Endodermal cell (in vitro differentiated cells): ENCODE results near the gene RGL1. TPM values are rescaled to one million over a fixed set of nuclear protein-coding genes. Genes with fewer than 3 reads are reported as not detected.
A peak's percentile ranks its signal among the peaks of the same experiment; 100 is the strongest.
"Not testable (repeated sequence)": the region's sequence is repeated elsewhere in the genome, so short reads cannot be mapped to it uniquely, and the experiment has no call there.

Source experiments
- DNase-seq: peaks from one replicate; pipeline ENCODE4 v3.0.0-alpha.2; 2017
- H3K27ac ChIP-seq: 2 replicates; pipeline ENCODE4 v1.5.1; 2013; ENCODE audit warnings: mild to moderate bottlenecking, low read depth, low read length, moderate library complexity
- H3K27me3 ChIP-seq: 2 replicates; pipeline ENCODE4 v1.6.1; 2013; ENCODE audit warnings: mild to moderate bottlenecking, low read length, moderate library complexity; ENCODE audit not compliant: insufficient read depth, control insufficient read depth, poor library complexity, severe bottlenecking
- H3K36me3 ChIP-seq: 2 replicates; pipeline ENCODE4 v1.7.0; 2013; ENCODE audit warnings: mild to moderate bottlenecking, low read length, moderate library complexity; ENCODE audit not compliant: control insufficient read depth, insufficient read depth
- H3K4me1 ChIP-seq: one replicate; pipeline ENCODE4 v1.7.0; 2013; ENCODE audit warnings: low read length; ENCODE audit not compliant: control insufficient read depth, insufficient read depth
- H3K4me3 ChIP-seq: 2 replicates; pipeline ENCODE4 v1.5.1; 2013; ENCODE audit warnings: mild to moderate bottlenecking, low read length, moderate library complexity
- H3K9ac ChIP-seq: 2 replicates; pipeline ENCODE4 v1.6.1; 2013; ENCODE audit warnings: mild to moderate bottlenecking, low read length, moderate library complexity; ENCODE audit not compliant: poor library complexity, severe bottlenecking; ENCODE audit errors: extremely low read depth
- H3K9me3 ChIP-seq: 2 replicates; pipeline ENCODE4 v1.6.1; 2013; ENCODE audit warnings: mild to moderate bottlenecking, low read length, moderate library complexity; ENCODE audit not compliant: control insufficient read depth
- H3K27ac Mint-ChIP-seq: 2 replicates; pipeline ENCODE4 v1.8.0; 2020; ENCODE audit warnings: mixed read lengths
- H3K27me3 Mint-ChIP-seq: 2 replicates; pipeline ENCODE4 v1.8.0; 2021; ENCODE audit warnings: mild to moderate bottlenecking, mixed read lengths; ENCODE audit not compliant: insufficient read depth
- H3K36me3 Mint-ChIP-seq: 2 replicates; pipeline ENCODE4 v1.8.0; 2020; ENCODE audit warnings: low read depth, mixed read lengths
- H3K4me1 Mint-ChIP-seq: 2 replicates; pipeline ENCODE4 v1.8.0; 2020; ENCODE audit warnings: mixed read lengths
- H3K4me3 Mint-ChIP-seq: 2 replicates; pipeline ENCODE4 v1.8.0; 2020; ENCODE audit warnings: mild to moderate bottlenecking, moderate library complexity, mixed read lengths
- H3K9me3 Mint-ChIP-seq: 2 replicates; pipeline ENCODE4 v1.8.0; 2020; ENCODE audit warnings: mild to moderate bottlenecking, mixed read lengths
- CTCF ChIP-seq: fragments of 200-600 bp; sonication (generic); conservative IDR thresholded peaks from 2 replicates; pipeline ENCODE4 v1.5.0; 2021; ENCODE audit warnings: antibody characterized with exemption, mild to moderate bottlenecking
- WGBS, 2 experiments: methylation state at CpG; one replicate each; pipeline versions ENCODE4 v1.1.5 to v1.1.7; 2013; ENCODE audit warnings: missing lambda C conversion rate in 2 of 2, mixed read lengths in 1 of 2; ENCODE audit not compliant: insufficient coverage in 1 of 2, insufficient read length in 1 of 2; 5-methylcytosine and 5-hydroxymethylcytosine counted together
- total RNA-seq, 2 donors: library from RNA; stranded (reverse); fragmentation: NEBNext Ultra II Directional in 1 of 2; extraction: Animal tissue kit (Norgen Biotek cat#: 25700) in 1 of 2; gene quantifications; 2 replicates in 1 of 2; 3 replicates in 1 of 2; pipeline ENCODE4 v1.2.1, GENCODE V29; 2021

RGL1 gene
- total RNA-seq, 2 donors from 2014 or later: 0.15 to 2.6 TPM

- H3K9me3 ChIP-seq: peaks cover 14% of the 10 kb centered on the region
- no peak for TF ChIP-seq CTCF
- WGBS, 2 experiments: 75 to 76% methylated on average over 3 of the region's 3 CpGs
- H3K9ac ChIP-seq: no peak overlapping the region
- no peaks in the 10 kb centered on the region for H3K36me3 Mint-ChIP-seq
- peaks cover 13% of the 10 kb centered on the region for H3K4me1 Mint-ChIP-seq
- H3K36me3 ChIP-seq: no peaks in the 10 kb centered on the region
- no peak overlapping the region for H3K4me3 ChIP-seq
- peak overlapping the region; percentile 5 for H3K27ac Mint-ChIP-seq
- peaks cover 2% of the 10 kb centered on the region for H3K4me1 ChIP-seq
- no peak overlapping the region for H3K4me3 Mint-ChIP-seq
- peaks cover 6% of the 10 kb centered on the region for H3K27me3 Mint-ChIP-seq
- H3K27me3 ChIP-seq: peaks cover 7% of the 10 kb centered on the region
- DNase-seq: no peak
- no peak overlapping the region for H3K27ac ChIP-seq
- H3K9me3 Mint-ChIP-seq: peaks cover 31% of the 10 kb centered on the region
Measured at GRCh38 chr1:183758913-183759312, 46.0 kb upstream of the RGL1 start.

GRCh38 chr1:183760661-183761060 is 44.3 kb upstream of the RGL1 start:
- H3K4me1 ChIP-seq: peaks cover 2% of the 10 kb centered on the region
- H3K9ac ChIP-seq: no peak overlapping the region
- H3K36me3 ChIP-seq: no peaks in the 10 kb centered on the region
- peaks cover 31% of the 10 kb centered on the region for H3K9me3 ChIP-seq
- Mint-ChIP-seq H3K4me1 (peaks cover 13% of the 10 kb centered on the region), H3K4me3 (no peak overlapping the region), H3K27me3 (peaks cover 6% of the 10 kb centered on the region), H3K9me3 (peaks cover 44% of the 10 kb centered on the region), H3K36me3 (peaks cover 2% of the 10 kb centered on the region), H3K27ac (no peak overlapping the region)
- no peak for DNase-seq
- peaks cover 7% of the 10 kb centered on the region for H3K27me3 ChIP-seq
- H3K4me3 ChIP-seq: no peak overlapping the region
- no peak for TF ChIP-seq CTCF
- 54 to 76% methylated on average over 2 of the region's 2 CpGs for WGBS, 2 experiments
- no peak overlapping the region for H3K27ac ChIP-seq

- Mint-ChIP-seq H3K9me3 (peaks cover 44% of the 10 kb centered on the region), H3K4me1 (peaks cover 13% of the 10 kb centered on the region), H3K27me3 (peaks cover 6% of the 10 kb centered on the region), H3K4me3 (no peak overlapping the region), H3K27ac (no peak overlapping the region), H3K36me3 (peaks cover 2% of the 10 kb centered on the region)
- no peaks in the 10 kb centered on the region for H3K36me3 ChIP-seq
- peaks cover 31% of the 10 kb centered on the region for H3K9me3 ChIP-seq
- H3K4me1 ChIP-seq: peaks cover 2% of the 10 kb centered on the region
- no peak for TF ChIP-seq CTCF
- DNase-seq: no peak
- WGBS, 2 experiments: 100% methylated on average over 1 of the region's 1 CpG; no CpG with 5 or more reads in 1 of the 2 experiments
- H3K27me3 ChIP-seq: peaks cover 7% of the 10 kb centered on the region
- no peak overlapping the region for H3K4me3 ChIP-seq
- H3K9ac ChIP-seq: no peak overlapping the region
- H3K27ac ChIP-seq: no peak overlapping the region
Measured at GRCh38 chr1:183761871-183762270, 43.0 kb upstream of the RGL1 start.

GRCh38 chr1:183762856-183763255 is 42.1 kb upstream of the RGL1 start:
- H3K4me1 Mint-ChIP-seq: peaks cover 13% of the 10 kb centered on the region
- H3K36me3 Mint-ChIP-seq, H3K4me3 ChIP-seq, H3K9ac ChIP-seq, H3K27ac ChIP-seq, H3K4me1 ChIP-seq, H3K27me3 ChIP-seq, H3K36me3 ChIP-seq, DNase-seq, H3K27ac Mint-ChIP-seq, H3K27me3 Mint-ChIP-seq, H3K4me3 Mint-ChIP-seq: not testable (repeated sequence)
- peaks cover 44% of the 10 kb centered on the region for H3K9me3 Mint-ChIP-seq
- peaks cover 31% of the 10 kb centered on the region for H3K9me3 ChIP-seq
